HG03175 (cell line): Measurements from ENCODE around the gene PPY.
"Not testable (repeated sequence)": the region's sequence is repeated elsewhere in the genome, so short reads cannot be mapped to it uniquely, and the experiment has no call there.

Source experiments
- ATAC-seq: cut with Tn5 transposase; IDR thresholded peaks from one replicate; pipeline ENCODE4 v1.9.1; 2021; ENCODE audit warnings: mild to moderate bottlenecking, moderate library complexity; ENCODE audit not compliant: unreplicated experiment

Gene PPY

GRCh38 chr17:43932923-43933322, 9.4 kb downstream of the PPY start:
- no peak for ATAC-seq

- ATAC-seq, result no peak
Measured at GRCh38 chr17:43932357-43932756, 9.9 kb downstream of the PPY start.

- ATAC-seq, result no peak
Measured at GRCh38 chr17:43931062-43931571, 11.2 kb downstream of the PPY start.

GRCh38 chr17:43928609-43929008, 13.7 kb downstream of the PPY start:
- no peak for ATAC-seq

GRCh38 chr17:43927929-43928328, 14.3 kb downstream of the PPY start:
- ATAC-seq, result not testable (repeated sequence)

- no peak for ATAC-seq
Measured at GRCh38 chr17:43927060-43927864, 15.0 kb downstream of the PPY start.

- ATAC-seq, result no peak
Measured at GRCh38 chr17:43924558-43924957, 17.7 kb downstream of the PPY start.

- ATAC-seq, result no peak
Measured at GRCh38 chr17:43920500-43921095, 21.7 kb downstream of the PPY start.

GRCh38 chr17:43918026-43918389, 24.3 kb downstream of the PPY start:
- ATAC-seq, result no peak

- ATAC-seq, result no peak
Measured at GRCh38 chr17:43917348-43918025, 24.8 kb downstream of the PPY start.

- ATAC-seq, result no peak
Measured at GRCh38 chr17:43917016-43917347, 25.3 kb downstream of the PPY start.

GRCh38 chr17:43916385-43916784, 25.9 kb downstream of the PPY start:
- no peak for ATAC-seq

GRCh38 chr17:43915559-43915958, 26.7 kb downstream of the PPY start:
- no peak for ATAC-seq

GRCh38 chr17:43914451-43914850, 27.8 kb downstream of the PPY start:
- ATAC-seq, result no peak

- no peak for ATAC-seq
Measured at GRCh38 chr17:43913584-43913983, 28.7 kb downstream of the PPY start.

GRCh38 chr17:43912635-43913304, 29.5 kb downstream of the PPY start:
- ATAC-seq, result no peak

- no peak for ATAC-seq
Measured at GRCh38 chr17:43911904-43912303, 30.4 kb downstream of the PPY start.

GRCh38 chr17:43909537-43910231, 32.6 kb downstream of the PPY start:
- ATAC-seq, result no peak

GRCh38 chr17:43907998-43908721, 34.1 kb downstream of the PPY start:
- no peak for ATAC-seq

GRCh38 chr17:43907425-43907981, 34.8 kb downstream of the PPY start, which contains the start of gene MPP2:
MPP2 (minus strand) TSS chr17:43907536; CDS start chr17:43904460, 3,076 bp downstream.
- no peak for ATAC-seq
